CD8-positive, alpha-beta memory T cell (primary cell): Measurements from ENCODE around the gene ATP9B. TPM values are rescaled to one million over a fixed set of nuclear protein-coding genes. Genes with fewer than 3 reads are reported as not detected.

Source experiments
- CTCF ChIA-PET: fragments of 350-600 bp; sonication (Branson Sonifier 250); formaldehyde crosslinking; loops from one replicate; lab custom pipeline; 2021; ENCODE audit warnings: antibody characterized with exemption; lab: Charles Lee
- POLR2A ChIA-PET: fragments of 350-600 bp; sonication (Branson Sonifier 250); formaldehyde crosslinking; loops from one replicate; lab custom pipeline; 2021; ENCODE audit warnings: antibody characterized with exemption; lab: Charles Lee
- DNase-seq, 5 donors: peaks; one replicate each; pipeline versions ENCODE4 v3.0.0 to v3.0.0-alpha.2; 2020 to 2022; ENCODE audit warnings: mixed read lengths in 1 of 5
- H3K27ac ChIP-seq: one replicate; pipeline ENCODE4 v1.7.0; 2013; ENCODE audit warnings: low read depth, mild to moderate bottlenecking, low read length, moderate library complexity
- H3K27me3 ChIP-seq: 2 replicates; pipeline ENCODE4 v1.7.0; 2013; ENCODE audit warnings: low read length, mild to moderate bottlenecking; ENCODE audit not compliant: insufficient read depth, poor library complexity, severe bottlenecking
- H3K36me3 ChIP-seq: 2 replicates; pipeline ENCODE4 v1.7.0; 2013; ENCODE audit warnings: mild to moderate bottlenecking, low read length, moderate library complexity; ENCODE audit not compliant: insufficient read depth
- H3K4me1 ChIP-seq: 2 replicates; pipeline ENCODE4 v1.7.0; 2013; ENCODE audit warnings: mild to moderate bottlenecking, low read length, moderate library complexity; ENCODE audit not compliant: insufficient read depth
- H3K4me3 ChIP-seq: 2 replicates; pipeline ENCODE4 v1.7.0; 2013; ENCODE audit warnings: mild to moderate bottlenecking, low read length
- H3K9me3 ChIP-seq: 2 replicates; pipeline ENCODE4 v1.7.0; 2013; ENCODE audit warnings: mild to moderate bottlenecking, low read length
- H3K27ac Mint-ChIP-seq, 8 donors: one replicate each; pipeline ENCODE4 v1.8.0; 2020 to 2021; ENCODE audit warnings: mixed read lengths in 8 of 8, mild to moderate bottlenecking in 6 of 8, inconsistent platforms in 3 of 8, moderate library complexity in 3 of 8
- H3K27me3 Mint-ChIP-seq, 2 donors: one replicate each; pipeline ENCODE4 v1.8.0; 2020 to 2021; ENCODE audit warnings: mixed read lengths in 2 of 2, mild to moderate bottlenecking in 1 of 2, moderate library complexity in 1 of 2
- H3K36me3 Mint-ChIP-seq, 3 donors: one replicate each; pipeline ENCODE4 v1.8.0; 2020 to 2021; ENCODE audit warnings: mixed read lengths in 3 of 3, inconsistent platforms in 1 of 3, mild to moderate bottlenecking in 1 of 3
- H3K4me1 Mint-ChIP-seq, 3 donors: one replicate each; pipeline ENCODE4 v1.8.0; 2020 to 2021; ENCODE audit warnings: mixed read lengths in 3 of 3, inconsistent platforms in 1 of 3, mild to moderate bottlenecking in 1 of 3
- H3K4me3 Mint-ChIP-seq, 7 donors: one replicate each; pipeline ENCODE4 v1.8.0; 2020 to 2021; ENCODE audit warnings: mixed read lengths in 7 of 7, mild to moderate bottlenecking in 6 of 7, moderate library complexity in 4 of 7, inconsistent platforms in 2 of 7
- H3K9me3 Mint-ChIP-seq, 5 donors: one replicate each; pipeline ENCODE4 v1.8.0; 2020 to 2022; ENCODE audit warnings: mixed read lengths in 5 of 5, mild to moderate bottlenecking in 3 of 5, moderate library complexity in 2 of 5, inconsistent platforms in 1 of 5
- polyA plus RNA-seq: library from polyadenylated mRNA; unstranded; fragments of 300-500 nt; fragmentation: Illumina TruSeq; gene quantifications from one replicate; pipeline ENCODE4 v1.2.3, GENCODE V29; 2021
- total RNA-seq, 2 experiments: library from RNA; stranded (reverse); gene quantifications; one replicate each; pipeline ENCODE4 v1.2.3, GENCODE V29; 2021

The ATP9B gene
- total and polyA plus RNA-seq, 3 experiments from 2014 or later = 22.0 to 23.4 (median 22.4) TPM

GRCh38 chr18:79426376-79427300, 357.4 kb downstream of the ATP9B start:
- no peak overlapping the region for H3K27ac Mint-ChIP-seq
- H3K4me3 Mint-ChIP-seq = no peak overlapping the region
- no peak overlapping the region for H3K27ac ChIP-seq
- H3K27me3 Mint-ChIP-seq = no peaks in the 10 kb centered on the region
- H3K27me3 ChIP-seq = no peaks in the 10 kb centered on the region
- no peaks in the 10 kb centered on the region for H3K9me3 ChIP-seq
- no peaks in the 10 kb centered on the region for H3K4me1 ChIP-seq
- no peak overlapping the region for H3K4me3 ChIP-seq
- ChIA-PET POLR2A (no interaction called here), CTCF (interaction anchor here (1.3 kb wide), 1 partner anchor 46 kb away, joined by 3 read pairs; no protein-coding TSS in a partner anchor)
- peaks cover 0 to 49% (median 8%) of the 10 kb centered on the region in 3 donors for H3K36me3 Mint-ChIP-seq
- H3K36me3 ChIP-seq = peaks cover 3% of the 10 kb centered on the region
- no peaks in the 10 kb centered on the region for H3K9me3 Mint-ChIP-seq
- peaks cover 26 to 46% (median 27%) of the 10 kb centered on the region in 3 donors for H3K4me1 Mint-ChIP-seq
- DNase-seq = no peak

DNA sequence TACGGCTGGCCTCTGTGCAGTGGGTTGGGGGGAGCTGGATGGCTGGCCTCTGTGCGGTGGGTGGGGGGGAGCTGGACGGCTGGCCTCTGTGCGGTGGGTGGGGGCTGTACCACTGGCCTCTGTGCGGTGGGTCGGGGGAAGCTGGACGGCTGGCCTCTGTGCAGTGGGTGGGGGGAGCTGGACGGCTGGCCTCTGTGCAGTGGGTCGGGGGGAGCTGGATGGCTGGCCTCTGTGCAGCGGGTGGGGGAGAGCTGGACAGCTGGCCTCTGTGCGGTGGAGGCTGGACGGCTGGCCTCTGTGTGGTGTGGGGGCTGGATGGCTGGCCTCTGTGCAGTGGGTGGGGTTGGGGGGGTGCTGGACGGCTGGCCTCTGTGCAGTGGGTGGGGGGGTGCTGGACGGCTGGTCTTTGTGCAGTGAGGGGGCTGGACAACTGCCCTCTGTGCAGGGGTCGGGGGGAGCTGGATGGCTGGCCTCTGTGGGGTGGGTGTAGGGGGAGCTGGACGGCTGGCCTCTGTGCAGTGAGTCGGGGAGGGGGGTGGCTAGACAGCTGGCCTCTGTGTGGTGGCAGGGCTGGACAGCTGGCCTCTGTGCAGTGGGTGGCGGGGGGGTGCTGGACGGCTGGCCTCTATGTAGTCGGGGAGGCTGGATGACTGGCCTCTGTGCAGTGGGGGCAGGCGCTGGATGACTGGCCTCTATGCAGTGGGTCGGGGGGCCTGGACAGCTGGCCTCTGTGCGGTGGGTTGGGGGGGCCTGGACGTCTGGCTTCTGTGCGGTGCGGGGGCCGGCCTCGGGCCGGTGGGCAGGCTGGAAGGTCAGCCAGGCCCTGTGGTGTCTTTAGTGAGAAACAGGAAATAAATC, 358.4 kb downstream of the ATP9B start:
- H3K36me3 ChIP-seq = no peaks in the 10 kb centered on the region
- no peaks in the 10 kb centered on the region for H3K27me3 Mint-ChIP-seq
- H3K27ac ChIP-seq = no peak overlapping the region
- no peak overlapping the region for H3K4me3 ChIP-seq
- DNase-seq = no peak
- peaks cover 0 to 47% (median 8%) of the 10 kb centered on the region in 3 donors for H3K36me3 Mint-ChIP-seq
- peaks cover 23 to 39% (median 26%) of the 10 kb centered on the region in 3 donors for H3K4me1 Mint-ChIP-seq
- H3K27ac Mint-ChIP-seq = no peak overlapping the region
- no peaks in the 10 kb centered on the region for H3K9me3 Mint-ChIP-seq
- CTCF ChIA-PET = interaction anchor here (0.6 to 1.3 kb wide), 2 partner anchors 47 to 87 kb away, joined by 3 read pairs; no protein-coding TSS in a partner anchor
- H3K4me3 Mint-ChIP-seq = no peak overlapping the region
- no peaks in the 10 kb centered on the region for H3K9me3 ChIP-seq
- no peaks in the 10 kb centered on the region for H3K4me1 ChIP-seq
- POLR2A ChIA-PET = no interaction called here
- H3K27me3 ChIP-seq = no peaks in the 10 kb centered on the region

Other genes with a start within 250 kb of the ATP9B start
- not detected for gene SALL3, start 89.6 kb upstream of the ATP9B start, total RNA-seq
- not detected for gene SALL3, start 89.6 kb upstream of the ATP9B start, polyA plus RNA-seq